Measurements from ENCODE around the gene ADRB2. TPM values are rescaled to one million over a fixed set of nuclear protein-coding genes. Genes with fewer than 3 reads are reported as not detected.

ADRB2 gene
- total RNA-seq, 1 donor from 2014 or later, result not detected

DNA sequence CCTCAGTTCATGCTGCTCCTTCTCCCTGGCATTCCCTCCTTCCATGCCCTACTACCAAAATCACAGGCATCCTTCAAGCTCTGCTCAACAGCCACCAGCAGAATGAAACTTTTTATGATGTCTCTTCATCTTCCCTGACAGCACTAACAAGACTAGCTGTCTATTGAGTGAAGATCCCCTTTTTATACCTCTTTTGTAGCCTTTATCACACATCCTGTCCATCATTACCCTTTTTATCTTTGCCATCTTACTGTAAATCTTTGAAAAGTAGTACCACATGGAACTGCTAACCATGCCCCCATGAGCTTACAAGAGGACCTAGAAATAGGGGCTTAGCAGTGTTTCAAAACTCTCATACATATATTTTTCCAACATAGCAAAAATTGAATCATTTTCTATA lies 10.8 kb upstream of the ADRB2 start:
- Mint-ChIP-seq H3K36me3 (ENCODE audit: unreplicated experiment) (no peaks in the 10 kb centered on the region), H3K9me3 (ENCODE audit: unreplicated experiment) (no peaks in the 10 kb centered on the region), H3K4me1 (ENCODE audit: low read depth, unreplicated experiment) (no peaks in the 10 kb centered on the region), H3K27ac (ENCODE audit: unreplicated experiment) (no peak overlapping the region), H3K4me3 (ENCODE audit: unreplicated experiment) (no peak overlapping the region), H3K27me3 (ENCODE audit: unreplicated experiment) (no peaks in the 10 kb centered on the region)
- TF ChIP-seq, protein P1, sequence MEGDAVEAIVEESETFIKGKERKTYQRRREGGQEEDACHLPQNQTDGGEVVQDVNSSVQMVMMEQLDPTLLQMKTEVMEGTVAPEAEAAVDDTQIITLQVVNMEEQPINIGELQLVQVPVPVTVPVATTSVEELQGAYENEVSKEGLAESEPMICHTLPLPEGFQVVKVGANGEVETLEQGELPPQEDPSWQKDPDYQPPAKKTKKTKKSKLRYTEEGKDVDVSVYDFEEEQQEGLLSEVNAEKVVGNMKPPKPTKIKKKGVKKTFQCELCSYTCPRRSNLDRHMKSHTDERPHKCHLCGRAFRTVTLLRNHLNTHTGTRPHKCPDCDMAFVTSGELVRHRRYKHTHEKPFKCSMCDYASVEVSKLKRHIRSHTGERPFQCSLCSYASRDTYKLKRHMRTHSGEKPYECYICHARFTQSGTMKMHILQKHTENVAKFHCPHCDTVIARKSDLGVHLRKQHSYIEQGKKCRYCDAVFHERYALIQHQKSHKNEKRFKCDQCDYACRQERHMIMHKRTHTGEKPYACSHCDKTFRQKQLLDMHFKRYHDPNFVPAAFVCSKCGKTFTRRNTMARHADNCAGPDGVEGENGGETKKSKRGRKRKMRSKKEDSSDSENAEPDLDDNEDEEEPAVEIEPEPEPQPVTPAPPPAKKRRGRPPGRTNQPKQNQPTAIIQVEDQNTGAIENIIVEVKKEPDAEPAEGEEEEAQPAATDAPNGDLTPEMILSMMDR (IDR thresholded peaks at IDR 0.05; ENCODE audit: partially characterized antibody, unreplicated experiment), result no peak
- no peak for DNase-seq

DNA sequence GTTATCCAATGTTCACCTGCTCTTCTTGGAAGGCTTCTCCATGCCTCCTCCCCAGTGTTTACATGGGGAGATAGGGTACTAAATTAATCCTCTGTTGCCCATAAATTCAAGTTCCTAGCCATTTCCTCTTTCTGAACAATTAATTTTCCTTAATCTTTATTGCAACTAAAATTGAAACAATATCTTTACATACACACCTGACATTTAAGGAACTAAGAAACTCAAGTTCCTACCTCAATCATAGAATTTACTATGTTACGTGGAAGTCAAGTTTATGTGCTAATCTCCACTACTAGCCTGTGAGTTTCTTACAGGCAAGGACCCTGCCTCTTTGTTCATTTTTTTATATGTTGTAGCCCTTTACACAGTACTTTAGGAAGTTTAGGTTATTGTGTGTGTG lies 10.1 kb upstream of the ADRB2 start:
- no peaks in the 10 kb centered on the region for H3K27me3 Mint-ChIP-seq (ENCODE audit: unreplicated experiment)
- DNase-seq, result no peak
- no peak overlapping the region for H3K27ac Mint-ChIP-seq (ENCODE audit: unreplicated experiment)
- H3K9me3 Mint-ChIP-seq (ENCODE audit: unreplicated experiment), result no peaks in the 10 kb centered on the region
- TF ChIP-seq, protein P1 (IDR thresholded peaks at IDR 0.05; ENCODE audit: partially characterized antibody, unreplicated experiment), result no peak
- no peaks in the 10 kb centered on the region for H3K36me3 Mint-ChIP-seq (ENCODE audit: unreplicated experiment)
- H3K4me1 Mint-ChIP-seq (ENCODE audit: low read depth, unreplicated experiment), result no peaks in the 10 kb centered on the region
- no peak overlapping the region for H3K4me3 Mint-ChIP-seq (ENCODE audit: unreplicated experiment)

DNA sequence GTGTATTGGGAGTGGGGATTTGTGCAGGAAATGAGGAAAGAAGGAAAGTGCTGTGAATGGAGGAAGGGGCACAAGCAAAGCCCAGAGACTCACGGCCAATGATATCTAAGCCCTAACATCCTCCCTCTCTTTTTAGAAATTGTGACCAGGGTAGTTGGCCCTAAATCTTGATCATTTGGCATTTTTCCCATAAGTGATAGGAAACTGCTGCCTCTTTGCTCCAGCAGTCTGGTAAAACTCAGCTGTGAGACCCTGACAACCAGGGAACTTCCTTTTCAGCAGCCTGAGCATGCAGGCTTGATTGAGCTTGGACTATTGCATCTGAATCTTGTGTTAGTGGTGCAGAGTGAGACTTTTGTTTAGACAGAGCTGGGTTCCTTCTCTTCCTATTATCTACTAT lies 9.6 kb upstream of the ADRB2 start:
- Mint-ChIP-seq H3K27me3 (ENCODE audit: unreplicated experiment) (no peaks in the 10 kb centered on the region), H3K4me3 (ENCODE audit: unreplicated experiment) (no peak overlapping the region), H3K9me3 (ENCODE audit: unreplicated experiment) (no peaks in the 10 kb centered on the region), H3K36me3 (ENCODE audit: unreplicated experiment) (no peaks in the 10 kb centered on the region), H3K27ac (ENCODE audit: unreplicated experiment) (no peak overlapping the region), H3K4me1 (ENCODE audit: low read depth, unreplicated experiment) (no peaks in the 10 kb centered on the region)
- TF ChIP-seq, protein P1 (IDR thresholded peaks at IDR 0.05; ENCODE audit: partially characterized antibody, unreplicated experiment), result no peak
- no peak for DNase-seq

DNA sequence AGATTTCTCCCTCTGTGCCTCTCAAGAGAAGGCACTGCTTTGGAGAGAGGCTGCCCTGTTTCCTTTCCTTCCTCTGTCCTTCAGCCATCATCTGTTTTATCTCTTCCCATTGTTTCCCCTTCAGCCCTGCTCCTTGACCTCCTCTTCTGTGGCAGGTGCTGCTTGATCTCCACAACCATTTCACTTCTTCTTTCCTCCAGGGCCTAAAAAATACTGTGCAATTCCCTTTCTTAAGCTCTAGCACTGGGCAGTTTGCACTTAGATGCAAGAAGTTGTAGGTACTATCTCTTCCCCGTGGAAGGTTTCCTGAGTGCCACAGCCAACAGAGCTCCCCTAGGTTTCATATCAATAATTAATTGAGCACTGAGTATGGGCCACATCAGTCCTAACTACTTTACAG lies 8.8 kb upstream of the ADRB2 start:
- no peaks in the 10 kb centered on the region for H3K9me3 Mint-ChIP-seq (ENCODE audit: unreplicated experiment)
- H3K36me3 Mint-ChIP-seq (ENCODE audit: unreplicated experiment), result no peaks in the 10 kb centered on the region
- H3K4me3 Mint-ChIP-seq (ENCODE audit: unreplicated experiment), result no peak overlapping the region
- H3K27ac Mint-ChIP-seq (ENCODE audit: unreplicated experiment), result no peak overlapping the region
- H3K4me1 Mint-ChIP-seq (ENCODE audit: low read depth, unreplicated experiment), result no peaks in the 10 kb centered on the region
- no peaks in the 10 kb centered on the region for H3K27me3 Mint-ChIP-seq (ENCODE audit: unreplicated experiment)
- TF ChIP-seq, protein P1 (IDR thresholded peaks at IDR 0.05; ENCODE audit: partially characterized antibody, unreplicated experiment), result no peak
- no peak for DNase-seq

DNA sequence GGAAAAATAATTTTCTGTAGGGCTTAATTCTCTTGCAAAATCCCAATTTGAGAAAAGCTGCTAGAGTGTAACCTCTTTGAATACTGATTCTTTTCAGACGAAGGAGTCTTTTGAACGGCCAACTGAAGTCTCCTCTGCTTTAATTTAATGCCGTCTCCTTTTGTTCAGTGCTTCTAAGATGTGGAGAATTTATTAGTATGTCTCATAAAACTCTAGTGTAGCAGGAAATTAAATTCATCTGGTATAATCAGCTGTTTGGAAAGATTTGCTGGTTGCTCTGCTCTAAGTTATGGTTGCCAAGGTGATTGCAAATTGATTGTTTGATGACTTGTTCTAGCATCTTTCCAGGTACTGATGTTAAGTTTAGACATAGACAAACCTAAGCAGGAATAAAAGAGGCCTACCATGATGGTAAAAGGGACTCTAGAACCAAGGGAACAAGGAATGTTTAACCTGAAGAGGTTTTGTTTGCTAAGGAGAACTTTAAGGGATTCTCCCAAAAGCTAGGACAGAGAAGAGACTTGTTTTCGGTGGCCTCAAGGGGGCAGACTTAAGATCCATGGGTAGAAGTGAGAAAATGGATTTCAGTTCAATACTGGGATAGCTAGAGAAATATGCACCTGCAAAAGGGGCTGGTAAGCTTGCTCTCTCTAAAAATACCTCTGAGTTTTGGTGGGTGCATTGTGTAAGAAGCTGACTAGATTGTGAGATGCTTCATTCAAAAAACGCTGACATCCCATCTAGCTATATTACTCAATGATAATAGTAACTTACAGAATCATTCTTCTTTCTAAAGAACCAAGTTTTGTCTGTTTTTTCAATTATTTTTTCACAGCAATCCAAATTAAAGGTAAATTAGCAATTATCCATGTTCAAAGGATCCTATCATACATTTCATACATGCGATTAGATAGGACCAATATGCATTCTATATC lies 5.7 kb upstream of the ADRB2 start:
- DNase-seq, result peak; percentile 33
- TF ChIP-seq, protein P1 (IDR thresholded peaks at IDR 0.05; ENCODE audit: partially characterized antibody, unreplicated experiment), result peak; percentile 70
- peaks cover 3% of the 10 kb centered on the region for H3K27me3 Mint-ChIP-seq (ENCODE audit: unreplicated experiment)
- H3K27ac Mint-ChIP-seq (ENCODE audit: unreplicated experiment), result no peak overlapping the region
- no peaks in the 10 kb centered on the region for H3K36me3 Mint-ChIP-seq (ENCODE audit: unreplicated experiment)
- no peaks in the 10 kb centered on the region for H3K4me1 Mint-ChIP-seq (ENCODE audit: low read depth, unreplicated experiment)
- H3K9me3 Mint-ChIP-seq (ENCODE audit: unreplicated experiment), result no peaks in the 10 kb centered on the region
- H3K4me3 Mint-ChIP-seq (ENCODE audit: unreplicated experiment), result no peak overlapping the region

Data from glutamatergic neuron (in vitro differentiated cells).